A549 (cell line): Measurements from ENCODE around the gene PXT1.

ENCODE experiments used
- CTCF ChIP-seq: fragments of >200 bp; sonication (Bioruptor Twin); formaldehyde crosslinking; IDR thresholded peaks from 3 replicates; pipeline ENCODE4 v1.5.1; 2016
- MAX ChIP-seq: IDR thresholded peaks from 2 replicates; pipeline ENCODE4 v1.6.1; 2012
- MAZ ChIP-seq: fragments of 150-350 bp; IDR thresholded peaks from 2 replicates; pipeline ENCODE4 v1.6.1; 2014; ENCODE audit warnings: antibody characterized with exemption, low read depth, low read length, borderline replicate concordance
- MYC ChIP-seq: IDR thresholded peaks from 2 replicates; pipeline ENCODE4 v1.6.1; 2012; ENCODE audit warnings: mild to moderate bottlenecking, inconsistent platforms, low read length, improper control_type of control experiment, borderline replicate concordance
- POLR2A ChIP-seq: IDR thresholded peaks from 2 replicates; pipeline ENCODE4 v1.6.1; 2012; ENCODE audit warnings: mild to moderate bottlenecking, low read length
- RCOR1 ChIP-seq: fragments of 150-350 bp; IDR thresholded peaks from 2 replicates; pipeline ENCODE4 v1.6.1; 2014; ENCODE audit warnings: antibody characterized with exemption, low read length, low read depth
- USF2 ChIP-seq: fragments of 450-650 bp; IDR thresholded peaks from 2 replicates; pipeline ENCODE4 v1.6.1; 2014; ENCODE audit warnings: antibody characterized with exemption

GRCh38 chr6:36358226-36358915, 84.3 kb downstream of the PXT1 start:
- TF ChIP-seq MYC, result no peak
- TF ChIP-seq MAX, result no peak
- TF ChIP-seq USF2, result no peak
- TF ChIP-seq POLR2A, result no peak
- TF ChIP-seq CTCF, result no peak
- TF ChIP-seq RCOR1, result no peak
- TF ChIP-seq MAZ, result no peak
